Peyer's patch (tissue), 4 donors: ENCODE measurements around the gene PSME3. TPM values are rescaled to one million over a fixed set of nuclear protein-coding genes. Genes with fewer than 3 reads are reported as not detected.
A peak's percentile ranks its signal among the peaks of the same experiment; 100 is the strongest.

Experiments used
- DNase-seq, 3 donors: peaks; one replicate each; pipeline ENCODE4 v3.0.0-alpha.2; 2017 to 2019
- H3K27ac ChIP-seq, 4 donors: fragments of 200-600 bp; sonication (generic); one replicate each; pipeline ENCODE4 v1.5.1; 2016 to 2019
- H3K27me3 ChIP-seq, 2 donors: fragments of 200-600 bp; sonication (generic); one replicate each; pipeline ENCODE4 v1.5.1; 2019
- H3K36me3 ChIP-seq, 3 donors: fragments of 200-600 bp; sonication (generic); one replicate each; pipeline ENCODE4 v1.5.1; 2016 to 2019
- H3K4me1 ChIP-seq, 4 donors: fragments of 200-600 bp; sonication (generic); one replicate each; pipeline ENCODE4 v1.5.1; 2016 to 2019
- H3K4me3 ChIP-seq, 4 donors: fragments of 200-600 bp; sonication (generic); 1 replicate in 3 of 4; 2 replicates in 1 of 4; pipeline ENCODE4 v1.5.1; 2016 to 2019; ENCODE audit warnings: mild to moderate bottlenecking in 1 of 4
- H3K9me3 ChIP-seq, 4 donors: fragments of 200-600 bp; sonication (generic); one replicate each; pipeline ENCODE4 v1.5.1; 2016 to 2019; ENCODE audit warnings: mild to moderate bottlenecking in 1 of 4
- CTCF ChIP-seq, 6 experiments: fragments of 450-650 bp in 4 of 6; fragments of 200-600 bp in 2 of 6; sonication (generic) in 1 of 6; IDR thresholded peaks; one replicate each; pipeline ENCODE4 v1.5.1; 2017 to 2019; ENCODE audit warnings: antibody characterized with exemption in 6 of 6, mild to moderate bottlenecking in 3 of 6, moderate library complexity in 1 of 6
- POLR2A ChIP-seq, 2 donors: fragments of 450-650 bp; IDR thresholded peaks; one replicate each; pipeline ENCODE4 v1.5.1; 2017; ENCODE audit warnings: antibody characterized with exemption in 2 of 2, mild to moderate bottlenecking in 2 of 2, moderate library complexity in 2 of 2
- small RNA-seq, 2 donors: library from RNA; depleted of rRNA; stranded (forward); fragments of <200 nt; gene quantifications; one replicate each; pipeline ENCODE3, GENCODE V24; 2016
- total RNA-seq, 4 donors: library from RNA; depleted of rRNA; stranded (reverse); fragments of >200 nt; gene quantifications; one replicate each; pipeline ENCODE4 v1.1.0, GENCODE V29; 2016

The PSME3 gene
- total RNA-seq, 4 donors from 2014 or later, result 45.6 to 75.9 (median 59.8) TPM

GRCh38 chr17:42886283-42887176 is 53.3 kb downstream of the PSME3 start:
- TF ChIP-seq CTCF (IDR thresholded peaks at IDR 0.05) (no peak), POLR2A (IDR thresholded peaks at IDR 0.05) (no peak)
- DNase-seq, result peak in 2 of 3 donors; percentile 72 to 73
- Histone ChIP-seq H3K27me3 (no peaks in the 10 kb centered on the region), H3K4me1 (peaks cover 0 to 14% (median 0%) of the 10 kb centered on the region in 4 donors), H3K4me3 (no peak overlapping the region), H3K36me3 (no peaks in the 10 kb centered on the region), H3K27ac (no peak overlapping the region), H3K9me3 (no peaks in the 10 kb centered on the region)

GRCh38 chr17:42889809-42890208 is 56.6 kb downstream of the PSME3 start:
- Histone ChIP-seq H3K9me3 (no peaks in the 10 kb centered on the region), H3K27me3 (no peaks in the 10 kb centered on the region), H3K36me3 (no peaks in the 10 kb centered on the region), H3K4me1 (peaks cover 0 to 40% (median 7%) of the 10 kb centered on the region in 4 donors), H3K4me3 (no peak overlapping the region), H3K27ac (no peak overlapping the region)
- TF ChIP-seq CTCF (IDR thresholded peaks at IDR 0.05), result no peak
- TF ChIP-seq POLR2A (IDR thresholded peaks at IDR 0.05), result no peak
- DNase-seq, result no peak

GRCh38 chr17:42891539-42892152 is 58.4 kb downstream of the PSME3 start:
- H3K27ac ChIP-seq, result peak overlapping the region in 3 of 4 donors; percentile 36 to 52 (median 44)
- H3K36me3 ChIP-seq, result no peaks in the 10 kb centered on the region
- no peaks in the 10 kb centered on the region for H3K27me3 ChIP-seq
- no peaks in the 10 kb centered on the region for H3K9me3 ChIP-seq
- TF ChIP-seq POLR2A (IDR thresholded peaks at IDR 0.05) (no peak), CTCF (IDR thresholded peaks at IDR 0.05) (no peak)
- peaks cover 0 to 45% (median 7%) of the 10 kb centered on the region in 4 donors for H3K4me1 ChIP-seq
- DNase-seq, result no peak
- H3K4me3 ChIP-seq, result no peak overlapping the region

GRCh38 chr17:42893359-42893758 is 60.2 kb downstream of the PSME3 start:
- H3K4me3 ChIP-seq, result no peak overlapping the region
- peaks cover 0 to 38% (median 7%) of the 10 kb centered on the region in 4 donors for H3K4me1 ChIP-seq
- H3K27me3 ChIP-seq, result no peaks in the 10 kb centered on the region
- no peaks in the 10 kb centered on the region for H3K36me3 ChIP-seq
- no peaks in the 10 kb centered on the region for H3K9me3 ChIP-seq
- TF ChIP-seq POLR2A (IDR thresholded peaks at IDR 0.05) (no peak), CTCF (IDR thresholded peaks at IDR 0.05) (no peak)
- H3K27ac ChIP-seq, result peak overlapping the region in 2 of 4 donors; percentile 76 to 79
- DNase-seq, result no peak

Small RNA genes lying within 50 kb of the gene (small RNA-seq; reads per million reads assigned to genes)
- gene MIR6781 (0 reads per million in 2 donors), gene RNU6-287P (0 reads per million in 2 donors)

Other genes starting within 250 kb of the PSME3 start
- 10 to 100 TPM; 31.4 to 66.6 (median 55.8) TPM for gene RETREG3, start 224.0 kb upstream of the PSME3 start, total RNA-seq
- gene TUBG1, start 223.7 kb upstream of the PSME3 start, total RNA-seq, result 10 to 100 TPM; 19.8 to 64.4 (median 37.9) TPM
- 10 to 100 TPM in 3 of 4 donors, 1 to 10 TPM in 1; 5.6 to 79.2 (median 16.6) TPM for gene TUBG2, start 174.1 kb upstream of the PSME3 start, total RNA-seq
- 10 to 100 TPM in 2 of 4 donors, 1 to 10 TPM in 2; 3.5 to 14.0 (median 10.8) TPM for gene PLEKHH3, start 156.4 kb upstream of the PSME3 start, total RNA-seq
- 1 to 10 TPM in 1 of 4 donors, under 1 TPM in 1, not detected in 2; 0.40 to 2.8 TPM for gene CCR10, start 151.6 kb upstream of the PSME3 start, total RNA-seq
- gene CNTNAP1, start 150.9 kb upstream of the PSME3 start, total RNA-seq, result 1 to 10 TPM in 3 of 4 donors, under 1 TPM in 1; 0.35 to 5.0 (median 1.3) TPM
- 100 to 1,000 TPM in 1 of 4 donors, 10 to 100 TPM in 3; 33.5 to 120 (median 64.4) TPM for gene EZH1, start 88.4 kb upstream of the PSME3 start, total RNA-seq
- 1 to 10 TPM; 2.3 to 9.9 (median 4.3) TPM for gene RAMP2, start 72.2 kb upstream of the PSME3 start, total RNA-seq
- gene VPS25, start 59.9 kb upstream of the PSME3 start, total RNA-seq, result 10 to 100 TPM; 34.7 to 82.1 (median 67.5) TPM
- 10 to 100 TPM in 3 of 4 donors, 1 to 10 TPM in 1; 7.2 to 56.0 (median 28.7) TPM for gene WNK4, start 52.8 kb upstream of the PSME3 start, total RNA-seq
- 100 to 1,000 TPM in 3 of 4 donors, 10 to 100 TPM in 1; 68.5 to 156 (median 139) TPM for gene COA3, start 34.7 kb upstream of the PSME3 start, total RNA-seq
- not detected for gene CNTD1, start 34.5 kb upstream of the PSME3 start, total RNA-seq
- 100 to 1,000 TPM in 3 of 4 donors, 10 to 100 TPM in 1; 81.6 to 171 (median 122) TPM for gene BECN1, start 9.1 kb upstream of the PSME3 start, total RNA-seq
- gene AOC2, start 11.2 kb downstream of the PSME3 start, total RNA-seq, result 1 to 10 TPM in 2 of 4 donors, under 1 TPM in 1, not detected in 1; 0.70 to 2.3 (median 1.6) TPM
- gene AOC3, start 17.8 kb downstream of the PSME3 start, total RNA-seq, result 10 to 100 TPM in 1 of 4 donors, 1 to 10 TPM in 3; 3.3 to 11.4 (median 7.0) TPM
- 10 to 100 TPM in 3 of 4 donors, 1 to 10 TPM in 1; 2.5 to 97.8 (median 66.0) TPM for gene G6PC1, start 67.4 kb downstream of the PSME3 start, total RNA-seq
- 10 to 100 TPM; 12.6 to 33.5 (median 26.5) TPM for gene AARSD1, start 131.1 kb downstream of the PSME3 start, total RNA-seq
- gene PTGES3L, start 146.7 kb downstream of the PSME3 start, total RNA-seq, result 1 to 10 TPM in 3 of 4 donors, not detected in 1; 1.6 to 6.9 (median 5.5) TPM
- 10 to 100 TPM; 17.2 to 37.3 (median 26.9) TPM for gene RUNDC1, start 147.2 kb downstream of the PSME3 start, total RNA-seq
- gene RPL27, start 165.0 kb downstream of the PSME3 start, total RNA-seq, result 1,000 to 10,000 TPM in 1 of 4 donors, 100 to 1,000 TPM in 3; 331 to 1,066 (median 442) TPM
- gene IFI35, start 173.4 kb downstream of the PSME3 start, total RNA-seq, result 10 to 100 TPM; 60.1 to 85.8 (median 73.4) TPM
- gene VAT1, start 189.0 kb downstream of the PSME3 start, total RNA-seq, result 10 to 100 TPM; 52.8 to 97.8 (median 71.5) TPM
- gene RND2, start 191.8 kb downstream of the PSME3 start, total RNA-seq, result 1 to 10 TPM in 1 of 4 donors, under 1 TPM in 3; 0.27 to 1.7 (median 0.32) TPM